ENCODE data around the gene INPP5D. TPM values are rescaled to one million over a fixed set of nuclear protein-coding genes. Genes with fewer than 3 reads are reported as not detected.

The INPP5D gene
- total and polyA plus RNA-seq, 2 of the 8 experiments (the other 6 are each of a cell fraction or from before 2014, with no cell fraction given), result 4.5 to 7.1 TPM

- no peak for TF ChIP-seq SP1 (IDR thresholded peaks at IDR 0.05; ENCODE audit: low read depth, low read length)
- no peak for TF ChIP-seq SAP30 (IDR thresholded peaks at IDR 0.05; ENCODE audit: insufficient read depth, insufficient replicate concordance, low read length)
- TF ChIP-seq CTBP2 (IDR thresholded peaks at IDR 0.05; ENCODE audit: borderline replicate concordance, insufficient read depth, insufficient read length, low read length), result no peak
- no peak for TF ChIP-seq YY1 (IDR thresholded peaks at IDR 0.05; ENCODE audit: low read depth, low read length)
These were observed 33.0 kb downstream of the INPP5D start (continued) for GRCh38 chr2:233093166-233093448.

Data from H1 (cell line).